ENCODE results near the gene CPNE7.

DNA sequence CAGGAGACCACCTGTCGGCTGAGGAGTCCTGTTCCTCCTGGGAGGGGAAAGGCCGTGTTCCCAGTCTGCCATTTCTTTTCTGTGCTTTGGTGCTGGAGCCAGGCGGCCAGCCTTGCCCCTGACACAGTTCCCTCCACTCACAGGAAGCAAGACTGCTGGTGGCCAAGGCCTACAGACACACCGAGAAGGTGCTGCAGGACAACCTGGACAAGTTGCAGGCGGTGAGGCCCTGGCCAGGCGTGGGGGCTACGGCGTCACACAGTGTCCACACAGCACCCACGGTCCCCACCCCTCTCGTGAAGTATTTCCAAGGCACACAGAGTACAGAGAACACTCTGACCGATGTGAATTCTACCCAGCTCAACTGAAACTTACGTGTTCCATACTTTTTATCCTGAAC lies 21.2 kb upstream of the CPNE7 start:
- TF ChIP-seq, protein P1, sequence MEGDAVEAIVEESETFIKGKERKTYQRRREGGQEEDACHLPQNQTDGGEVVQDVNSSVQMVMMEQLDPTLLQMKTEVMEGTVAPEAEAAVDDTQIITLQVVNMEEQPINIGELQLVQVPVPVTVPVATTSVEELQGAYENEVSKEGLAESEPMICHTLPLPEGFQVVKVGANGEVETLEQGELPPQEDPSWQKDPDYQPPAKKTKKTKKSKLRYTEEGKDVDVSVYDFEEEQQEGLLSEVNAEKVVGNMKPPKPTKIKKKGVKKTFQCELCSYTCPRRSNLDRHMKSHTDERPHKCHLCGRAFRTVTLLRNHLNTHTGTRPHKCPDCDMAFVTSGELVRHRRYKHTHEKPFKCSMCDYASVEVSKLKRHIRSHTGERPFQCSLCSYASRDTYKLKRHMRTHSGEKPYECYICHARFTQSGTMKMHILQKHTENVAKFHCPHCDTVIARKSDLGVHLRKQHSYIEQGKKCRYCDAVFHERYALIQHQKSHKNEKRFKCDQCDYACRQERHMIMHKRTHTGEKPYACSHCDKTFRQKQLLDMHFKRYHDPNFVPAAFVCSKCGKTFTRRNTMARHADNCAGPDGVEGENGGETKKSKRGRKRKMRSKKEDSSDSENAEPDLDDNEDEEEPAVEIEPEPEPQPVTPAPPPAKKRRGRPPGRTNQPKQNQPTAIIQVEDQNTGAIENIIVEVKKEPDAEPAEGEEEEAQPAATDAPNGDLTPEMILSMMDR (IDR thresholded peaks at IDR 0.05), result no peak
- TF ChIP-seq EP300 (IDR thresholded peaks at IDR 0.05) (no peak), POLR2A (IDR thresholded peaks at IDR 0.05) (no peak)
